HCT116 (cell line): ENCODE results near the gene RARG. TPM values are rescaled to one million over a fixed set of nuclear protein-coding genes. Genes with fewer than 3 reads are reported as not detected.

Source experiments
- ATAC-seq: fragments of 200-7000 bp; cut with Tn5 transposase; 2 replicates; pipeline ENCODE4 v1.9.1; 2020; ENCODE audit warnings: mild to moderate bottlenecking, moderate library complexity
- BruUV-seq: library from RNA; stranded (reverse); fragments of 400-500 nt; replicated peaks from 2 replicates; lab custom pipeline; 2021; lab: Mats Ljungman, UMichigan
- CTCF ChIA-PET: fragments of 300-600 bp; sonication (Branson Sonifier 250); formaldehyde crosslinking; loops from one replicate; lab custom pipeline; 2021; ENCODE audit warnings: antibody characterized with exemption; lab: Charles Lee
- POLR2A ChIA-PET: fragments of 300-600, 350-600 bp; sonication (Branson Sonifier 250); formaldehyde crosslinking; loops from one replicate; lab custom pipeline; 2021; ENCODE audit warnings: antibody characterized with exemption; lab: Charles Lee
- RAD21 ChIA-PET, 2 experiments: fragments of 300-600 bp; sonication (Branson Sonifier 250); formaldehyde crosslinking; loops; one replicate each; lab custom pipeline; 2023; ENCODE audit warnings: low total read pairs in 2 of 2; ENCODE audit not compliant: uncharacterized antibody in 2 of 2, unreplicated experiment in 2 of 2, low non-redundant PET in 1 of 2; lab: Charles Lee
- DNase-seq: peaks from one replicate; pipeline ENCODE4 v3.0.0-alpha.2; 2010; ENCODE audit warnings: low read depth, low spot score
- H2AFZ ChIP-seq: fragments of 200-600 bp; shearing (Covaris generic), sonication (generic); 2 replicates; pipeline ENCODE4 v1.6.1; 2017; ENCODE audit warnings: low read depth, mixed run types, mixed read lengths, antibody characterized with exemption, low read length; ENCODE audit not compliant: poor library complexity, severe bottlenecking
- H3K27ac ChIP-seq: 2 replicates; pipeline ENCODE4 v1.5.1; 2012; ENCODE audit warnings: low read depth, low read length
- H3K27me3 ChIP-seq: fragments of 200-600 bp; sonication (generic); 2 replicates; pipeline ENCODE4 v1.6.1; 2016; ENCODE audit warnings: mixed run types, low read length, mixed read lengths; ENCODE audit not compliant: insufficient read depth
- H3K36me3 ChIP-seq, 2 experiments: fragments of 200-500 bp in 1 of 2; fragments of 200-600 bp in 1 of 2; sonication (Bioruptor generic) in 1 of 2; sonication (generic) in 1 of 2; 2 replicates each; pipeline versions ENCODE4 v1.5.1 to v1.6.1; 2014 to 2016; ENCODE audit warnings: low read length in 2 of 2, inconsistent platforms in 1 of 2, mixed read lengths in 1 of 2, mixed run types in 1 of 2; ENCODE audit not compliant: insufficient read depth in 2 of 2, control insufficient read depth in 1 of 2
- H3K4me1 ChIP-seq, 2 experiments: fragments of 200-600 bp in 1 of 2; sonication (generic) in 1 of 2; 2 replicates each; pipeline versions ENCODE4 v1.5.1 to v1.6.1; 2012 to 2017; ENCODE audit warnings: low read length in 2 of 2, inconsistent platforms in 1 of 2, mild to moderate bottlenecking in 1 of 2, mixed read lengths in 1 of 2, mixed run types in 1 of 2, moderate library complexity in 1 of 2; ENCODE audit not compliant: insufficient read depth in 2 of 2, control insufficient read depth in 1 of 2
- H3K4me2 ChIP-seq: fragments of 200-600 bp; sonication (generic); 2 replicates; pipeline ENCODE4 v1.6.1; 2017; ENCODE audit warnings: mixed run types, low read length, mixed read lengths
- H3K4me3 ChIP-seq, 2 experiments: fragments of 200-600 bp in 1 of 2; sonication (generic) in 1 of 2; replicated peaks in 1 of 2; 2 replicates each; pipeline ENCODE4 v1.5.1; 2011 to 2016; ENCODE audit warnings: low read length in 2 of 2, control low read depth in 1 of 2, low read depth in 1 of 2, mild to moderate bottlenecking in 1 of 2, mixed read lengths in 1 of 2, mixed run types in 1 of 2
- H3K79me2 ChIP-seq: fragments of 200-600 bp; sonication (generic); 2 replicates; pipeline ENCODE4 v1.6.1; 2017; ENCODE audit warnings: mild to moderate bottlenecking, mixed run types, low read length, moderate library complexity, mixed read lengths; ENCODE audit not compliant: insufficient read depth
- H3K9ac ChIP-seq: fragments of 200-600 bp; sonication (generic); 2 replicates; pipeline ENCODE4 v1.6.1; 2016; ENCODE audit warnings: low read length, mixed read lengths
- H3K9me2 ChIP-seq: fragments of 200-600 bp; sonication (generic), shearing (Covaris generic); 2 replicates; pipeline ENCODE4 v1.6.1; 2017; ENCODE audit warnings: mixed run types, mild to moderate bottlenecking, moderate library complexity; ENCODE audit not compliant: insufficient read depth
- H3K9me3 ChIP-seq, 2 experiments: fragments of 200-500 bp in 1 of 2; fragments of 200-600 bp in 1 of 2; sonication (Bioruptor generic) in 1 of 2; sonication (generic) in 1 of 2; 2 replicates each; pipeline ENCODE4 v1.6.1; 2014 to 2017; ENCODE audit warnings: low read length in 2 of 2, mixed read lengths in 2 of 2, inconsistent platforms in 1 of 2, low read depth in 1 of 2, mild to moderate bottlenecking in 1 of 2, mixed run types in 1 of 2, moderate library complexity in 1 of 2; ENCODE audit not compliant: control insufficient read depth in 1 of 2, insufficient read depth in 1 of 2
- H4K20me1 ChIP-seq: fragments of 200-600 bp; sonication (generic), shearing (Covaris generic); 2 replicates; pipeline ENCODE4 v1.6.1; 2017; ENCODE audit warnings: mixed run types, mild to moderate bottlenecking, moderate library complexity; ENCODE audit not compliant: insufficient read depth
- CBX3 ChIP-seq: IDR thresholded peaks from 2 replicates; pipeline ENCODE4 v1.6.1; 2012; ENCODE audit warnings: low read depth
- CEBPB ChIP-seq: IDR thresholded peaks from 2 replicates; pipeline ENCODE4 v1.6.1; 2012; ENCODE audit warnings: low read depth
- EZH2phosphoT487 ChIP-seq: fragments of 200-600 bp; IDR thresholded peaks from 2 replicates; pipeline ENCODE4 v1.6.1; 2018; ENCODE audit warnings: antibody characterized with exemption, borderline replicate concordance
- FOSL1 ChIP-seq: IDR thresholded peaks from 2 replicates; pipeline ENCODE4 v1.6.1; 2012; ENCODE audit warnings: low read depth
- POLR2A ChIP-seq: IDR thresholded peaks from 2 replicates; pipeline ENCODE4 v1.7.0; 2011; ENCODE audit warnings: borderline replicate concordance; ENCODE audit not compliant: insufficient read depth, insufficient read length; ENCODE audit errors: extremely low read depth
- POLR2AphosphoS5 ChIP-seq: IDR thresholded peaks from 2 replicates; pipeline ENCODE4 v1.6.1; 2011; ENCODE audit warnings: mild to moderate bottlenecking, low read depth, low read length, moderate library complexity
- RAD21 ChIP-seq: IDR thresholded peaks from 2 replicates; pipeline ENCODE4 v1.6.1; 2012; ENCODE audit warnings: low read depth, mild to moderate bottlenecking
- SIN3A ChIP-seq: IDR thresholded peaks from 2 replicates; pipeline ENCODE4 v1.6.1; 2012; ENCODE audit warnings: low read depth
- SP1 ChIP-seq: IDR thresholded peaks from 2 replicates; pipeline ENCODE4 v1.6.1; 2012; ENCODE audit warnings: low read depth
- SRF ChIP-seq: IDR thresholded peaks from 2 replicates; pipeline ENCODE4 v1.6.1; 2012; ENCODE audit warnings: low read depth
- TCF7L2 ChIP-seq: IDR thresholded peaks from 2 replicates; pipeline ENCODE4 v1.7.0; 2011; ENCODE audit warnings: borderline replicate concordance, inconsistent platforms; ENCODE audit not compliant: insufficient read depth, insufficient read length; ENCODE audit errors: extremely low read depth
- YY1 ChIP-seq: IDR thresholded peaks from 2 replicates; pipeline ENCODE4 v1.6.1; 2011; ENCODE audit warnings: low read length, low read depth, moderate library complexity, mild to moderate bottlenecking; ENCODE audit not compliant: insufficient replicate concordance; ENCODE audit errors: extremely low read depth
- ZFX ChIP-seq: fragments of 450-650 bp; IDR thresholded peaks from 2 replicates; pipeline ENCODE4 v1.6.1; 2017
- ZNF274 ChIP-seq: fragments of 200-500 bp; sonication (Bioruptor generic); IDR thresholded peaks from 2 replicates; pipeline ENCODE4 v1.6.1; 2014; ENCODE audit warnings: mild to moderate bottlenecking, low read depth, low read length, inconsistent platforms
- intact Hi-C: fragments of 100-400 bp; cut with micrococcal nuclease; formaldehyde crosslinking; loops from 2 replicates; pipeline ENCODE4 v1.10.0; 2022
- total RNA-seq: library from RNA; stranded (reverse); gene quantifications from one replicate; pipeline ENCODE4 v1.2.1, GENCODE V29; 2021; ENCODE audit not compliant: unreplicated experiment
- TF ChIP-seq, protein P1 (sequence below): IDR thresholded peaks from 2 replicates; pipeline ENCODE4 v1.6.1; 2011; ENCODE audit warnings: mild to moderate bottlenecking, low read length, moderate library complexity; ENCODE audit not compliant: insufficient replicate concordance; ENCODE audit errors: extremely low read depth
- TF ChIP-seq, protein P2 (sequence below): IDR thresholded peaks from 2 replicates; pipeline ENCODE4 v1.6.1; 2012; ENCODE audit warnings: low read depth
- TF ChIP-seq, protein P3 (sequence below): IDR thresholded peaks from 2 replicates; pipeline ENCODE4 v1.6.1; 2012

RARG gene
- total RNA-seq, 1 experiment from 2014 or later, result 68.9 TPM

DNA sequence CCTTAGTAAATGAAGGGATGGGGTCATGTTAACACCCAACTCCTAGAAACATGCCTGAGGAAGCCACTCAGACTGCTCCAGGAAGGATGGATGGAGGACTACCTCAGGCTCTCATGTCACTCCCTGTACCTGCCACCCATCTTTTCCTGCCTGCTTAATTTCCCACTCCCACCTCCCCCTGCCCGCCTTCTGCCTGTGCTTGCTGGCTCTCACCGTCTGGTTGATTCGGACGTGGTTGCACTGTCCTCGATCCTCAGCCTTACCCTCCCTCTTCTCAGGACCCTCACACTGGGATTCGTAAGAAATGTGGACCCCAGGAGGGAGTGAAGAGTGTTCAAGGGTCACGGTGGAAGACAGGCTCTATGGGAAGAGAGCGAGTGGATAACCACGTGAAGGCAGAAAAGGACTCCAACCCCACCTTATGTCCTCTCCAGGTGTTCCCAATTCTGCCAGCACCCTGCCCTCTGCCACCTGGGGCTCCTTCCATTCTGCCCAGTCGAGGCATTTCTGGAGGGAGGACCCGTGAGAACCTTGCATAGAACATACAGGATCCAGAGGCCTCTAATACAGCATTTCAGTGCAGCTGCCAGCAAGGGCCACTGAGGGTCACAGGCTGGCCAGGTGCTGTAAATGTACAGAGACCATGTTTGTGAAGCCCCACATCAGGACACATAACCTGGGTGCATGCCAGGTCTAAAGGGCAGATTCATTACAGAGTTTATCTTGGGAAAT is 37.9 kb downstream of the RARG start:
- ChIA-PET CTCF (interaction anchor here (1.3 to 1.6 kb wide), 3 partner anchors 95 to 132 kb away, joined by 3 to 5 read pairs (median 4); no protein-coding TSS in a partner anchor), POLR2A (interaction anchor here (0.9 to 2.3 kb wide), 2 partner anchors 13 to 14 kb away, joined by 3 to 7 read pairs; partner anchors contain the start of genes CSAD and ZNF740), RAD21 (no interaction called here)
- Histone ChIP-seq H3K4me2 (no peak overlapping the region), H4K20me1 (no peaks in the 10 kb centered on the region), H3K9me3 (no peaks in the 10 kb centered on the region), H3K27me3 (no peaks in the 10 kb centered on the region), H3K9me2 (no peaks in the 10 kb centered on the region), H3K9ac (no peak overlapping the region), H3K4me3 (no peak overlapping the region), H3K27ac (no peak overlapping the region), H2AFZ (no peak overlapping the region), H3K36me3 (no peaks in the 10 kb centered on the region; a peak in 1 of 4 replicates), H3K4me1 (peaks cover 6 to 32% of the 10 kb centered on the region in 2 experiments; a peak in 3 of 4 replicates), H3K79me2 (no peaks in the 10 kb centered on the region)
- no peak for TF ChIP-seq ZNF274
- TF ChIP-seq, protein P1, sequence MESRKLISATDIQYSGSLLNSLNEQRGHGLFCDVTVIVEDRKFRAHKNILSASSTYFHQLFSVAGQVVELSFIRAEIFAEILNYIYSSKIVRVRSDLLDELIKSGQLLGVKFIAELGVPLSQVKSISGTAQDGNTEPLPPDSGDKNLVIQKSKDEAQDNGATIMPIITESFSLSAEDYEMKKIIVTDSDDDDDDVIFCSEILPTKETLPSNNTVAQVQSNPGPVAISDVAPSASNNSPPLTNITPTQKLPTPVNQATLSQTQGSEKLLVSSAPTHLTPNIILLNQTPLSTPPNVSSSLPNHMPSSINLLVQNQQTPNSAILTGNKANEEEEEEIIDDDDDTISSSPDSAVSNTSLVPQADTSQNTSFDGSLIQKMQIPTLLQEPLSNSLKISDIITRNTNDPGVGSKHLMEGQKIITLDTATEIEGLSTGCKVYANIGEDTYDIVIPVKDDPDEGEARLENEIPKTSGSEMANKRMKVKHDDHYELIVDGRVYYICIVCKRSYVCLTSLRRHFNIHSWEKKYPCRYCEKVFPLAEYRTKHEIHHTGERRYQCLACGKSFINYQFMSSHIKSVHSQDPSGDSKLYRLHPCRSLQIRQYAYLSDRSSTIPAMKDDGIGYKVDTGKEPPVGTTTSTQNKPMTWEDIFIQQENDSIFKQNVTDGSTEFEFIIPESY, result no peak
- TF ChIP-seq SP1, result no peak
- no peak for TF ChIP-seq RAD21
- TF ChIP-seq SIN3A, result no peak
- TF ChIP-seq CEBPB, result no peak
- TF ChIP-seq ZFX, result no peak
- TF ChIP-seq, protein P2, sequence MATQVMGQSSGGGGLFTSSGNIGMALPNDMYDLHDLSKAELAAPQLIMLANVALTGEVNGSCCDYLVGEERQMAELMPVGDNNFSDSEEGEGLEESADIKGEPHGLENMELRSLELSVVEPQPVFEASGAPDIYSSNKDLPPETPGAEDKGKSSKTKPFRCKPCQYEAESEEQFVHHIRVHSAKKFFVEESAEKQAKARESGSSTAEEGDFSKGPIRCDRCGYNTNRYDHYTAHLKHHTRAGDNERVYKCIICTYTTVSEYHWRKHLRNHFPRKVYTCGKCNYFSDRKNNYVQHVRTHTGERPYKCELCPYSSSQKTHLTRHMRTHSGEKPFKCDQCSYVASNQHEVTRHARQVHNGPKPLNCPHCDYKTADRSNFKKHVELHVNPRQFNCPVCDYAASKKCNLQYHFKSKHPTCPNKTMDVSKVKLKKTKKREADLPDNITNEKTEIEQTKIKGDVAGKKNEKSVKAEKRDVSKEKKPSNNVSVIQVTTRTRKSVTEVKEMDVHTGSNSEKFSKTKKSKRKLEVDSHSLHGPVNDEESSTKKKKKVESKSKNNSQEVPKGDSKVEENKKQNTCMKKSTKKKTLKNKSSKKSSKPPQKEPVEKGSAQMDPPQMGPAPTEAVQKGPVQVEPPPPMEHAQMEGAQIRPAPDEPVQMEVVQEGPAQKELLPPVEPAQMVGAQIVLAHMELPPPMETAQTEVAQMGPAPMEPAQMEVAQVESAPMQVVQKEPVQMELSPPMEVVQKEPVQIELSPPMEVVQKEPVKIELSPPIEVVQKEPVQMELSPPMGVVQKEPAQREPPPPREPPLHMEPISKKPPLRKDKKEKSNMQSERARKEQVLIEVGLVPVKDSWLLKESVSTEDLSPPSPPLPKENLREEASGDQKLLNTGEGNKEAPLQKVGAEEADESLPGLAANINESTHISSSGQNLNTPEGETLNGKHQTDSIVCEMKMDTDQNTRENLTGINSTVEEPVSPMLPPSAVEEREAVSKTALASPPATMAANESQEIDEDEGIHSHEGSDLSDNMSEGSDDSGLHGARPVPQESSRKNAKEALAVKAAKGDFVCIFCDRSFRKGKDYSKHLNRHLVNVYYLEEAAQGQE, result no peak
- no peak for TF ChIP-seq CBX3
- TF ChIP-seq YY1, result no peak
- TF ChIP-seq SRF, result no peak
- no peak for TF ChIP-seq FOSL1
- TF ChIP-seq POLR2A, result no peak
- no peak; the same call in 1 of the 2 replicates for TF ChIP-seq POLR2AphosphoS5
- TF ChIP-seq EZH2phosphoT487, result no peak
- no peak for TF ChIP-seq TCF7L2
- TF ChIP-seq, protein P3, sequence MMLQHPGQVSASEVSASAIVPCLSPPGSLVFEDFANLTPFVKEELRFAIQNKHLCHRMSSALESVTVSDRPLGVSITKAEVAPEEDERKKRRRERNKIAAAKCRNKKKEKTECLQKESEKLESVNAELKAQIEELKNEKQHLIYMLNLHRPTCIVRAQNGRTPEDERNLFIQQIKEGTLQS, result no peak
- ATAC-seq, result no peak
- BruUV-seq, result no TSS peak
- intact Hi-C loops, result no loop called here
- no peak for DNase-seq
